ENCODE data around the gene ZNF195.

DNA sequence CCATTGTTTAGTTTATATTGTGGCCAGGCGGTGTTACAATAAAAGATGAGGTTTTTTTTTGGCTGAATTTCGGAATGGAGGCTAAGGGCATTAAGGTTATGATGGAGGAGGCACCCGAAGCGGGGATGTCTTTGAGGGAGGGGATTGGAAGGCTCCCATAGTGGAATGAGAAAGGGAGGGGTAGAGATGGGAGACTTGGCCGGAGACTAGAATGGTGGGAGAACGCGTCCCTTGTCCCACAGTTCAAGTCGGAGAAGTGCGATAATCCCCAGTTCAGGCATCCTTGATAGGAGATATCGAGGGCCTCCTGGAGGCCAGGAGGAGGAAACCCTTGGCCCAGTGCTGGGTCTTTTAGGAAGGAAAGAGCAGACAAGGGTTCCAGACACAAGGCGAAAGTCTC is 21.6 kb downstream of the ZNF195 start:
- TF ChIP-seq, protein P1, sequence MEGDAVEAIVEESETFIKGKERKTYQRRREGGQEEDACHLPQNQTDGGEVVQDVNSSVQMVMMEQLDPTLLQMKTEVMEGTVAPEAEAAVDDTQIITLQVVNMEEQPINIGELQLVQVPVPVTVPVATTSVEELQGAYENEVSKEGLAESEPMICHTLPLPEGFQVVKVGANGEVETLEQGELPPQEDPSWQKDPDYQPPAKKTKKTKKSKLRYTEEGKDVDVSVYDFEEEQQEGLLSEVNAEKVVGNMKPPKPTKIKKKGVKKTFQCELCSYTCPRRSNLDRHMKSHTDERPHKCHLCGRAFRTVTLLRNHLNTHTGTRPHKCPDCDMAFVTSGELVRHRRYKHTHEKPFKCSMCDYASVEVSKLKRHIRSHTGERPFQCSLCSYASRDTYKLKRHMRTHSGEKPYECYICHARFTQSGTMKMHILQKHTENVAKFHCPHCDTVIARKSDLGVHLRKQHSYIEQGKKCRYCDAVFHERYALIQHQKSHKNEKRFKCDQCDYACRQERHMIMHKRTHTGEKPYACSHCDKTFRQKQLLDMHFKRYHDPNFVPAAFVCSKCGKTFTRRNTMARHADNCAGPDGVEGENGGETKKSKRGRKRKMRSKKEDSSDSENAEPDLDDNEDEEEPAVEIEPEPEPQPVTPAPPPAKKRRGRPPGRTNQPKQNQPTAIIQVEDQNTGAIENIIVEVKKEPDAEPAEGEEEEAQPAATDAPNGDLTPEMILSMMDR (conservative IDR thresholded peaks at IDR 0.05 in 1 of 2, IDR thresholded peaks at IDR 0.05 in 1 of 2; ENCODE audit: extremely low read depth in 1 of 2, insufficient read depth in 1 of 2, low read depth in 1 of 2, low read length in 2 of 2): no peak
- no peak for TF ChIP-seq EZH2 (IDR thresholded peaks at IDR 0.05; ENCODE audit: borderline replicate concordance, low read length)
